Panc1 (cell line): ENCODE results near the gene LRRC9. TPM values are rescaled to one million over a fixed set of nuclear protein-coding genes. Genes with fewer than 3 reads are reported as not detected.
A peak's percentile ranks its signal among the peaks of the same experiment; 100 is the strongest.

Experiments used
- ATAC-seq: fragments of 200-7000 bp; cut with Tn5 transposase; 2 replicates; pipeline ENCODE4 v1.9.1; 2020; ENCODE audit warnings: mild to moderate bottlenecking, moderate library complexity
- BruUV-seq: library from RNA; stranded (reverse); fragments of 400-500 nt; replicated peaks from 2 replicates; lab custom pipeline; 2021; lab: Mats Ljungman, UMichigan
- CTCF ChIA-PET: fragments of 300-600 bp; sonication (Branson Sonifier 250); formaldehyde crosslinking; loops from one replicate; lab custom pipeline; 2022; ENCODE audit warnings: antibody characterized with exemption; lab: Charles Lee
- POLR2A ChIA-PET: fragments of 300-600 bp; sonication (Branson Sonifier 250); formaldehyde crosslinking; loops from one replicate; lab custom pipeline; 2022; ENCODE audit warnings: antibody characterized with exemption; lab: Charles Lee
- DNase-seq: peaks from one replicate; pipeline ENCODE4 v3.0.0-alpha.2; 2010; ENCODE audit warnings: low read depth, low spot score
- H3K27ac ChIP-seq: 2 replicates; pipeline ENCODE4 v1.5.1; 2011; ENCODE audit warnings: mild to moderate bottlenecking, low read length, inconsistent platforms
- H3K27me3 ChIP-seq: fragments of 200-500 bp; sonication (Bioruptor generic); 2 replicates; pipeline ENCODE4 v1.6.0; 2014; ENCODE audit warnings: low read length, inconsistent platforms; ENCODE audit not compliant: control insufficient read depth, insufficient read depth
- H3K36me3 ChIP-seq: fragments of 200-500 bp; sonication (Bioruptor generic); 2 replicates; pipeline ENCODE4 v1.5.1; 2014; ENCODE audit warnings: inconsistent platforms, mild to moderate bottlenecking, low read length, moderate library complexity; ENCODE audit not compliant: control insufficient read depth, insufficient read depth
- H3K4me1 ChIP-seq: 2 replicates; pipeline ENCODE4 v1.5.1; 2011; ENCODE audit warnings: inconsistent platforms, mild to moderate bottlenecking, low read length, moderate library complexity; ENCODE audit not compliant: control insufficient read depth, insufficient read depth
- H3K4me3 ChIP-seq, 2 experiments: 2 replicates each; pipeline ENCODE4 v1.5.1; 2011 to 2012; ENCODE audit warnings: low read depth in 2 of 2, low read length in 2 of 2, mild to moderate bottlenecking in 2 of 2, inconsistent platforms in 1 of 2, moderate library complexity in 1 of 2
- H3K9me3 ChIP-seq: fragments of 200-500 bp; sonication (Bioruptor generic); 2 replicates; pipeline ENCODE4 v1.5.1; 2014; ENCODE audit warnings: low read depth, mild to moderate bottlenecking, inconsistent platforms, low read length, moderate library complexity; ENCODE audit not compliant: control insufficient read depth, insufficient read depth
- POLR2AphosphoS5 ChIP-seq: IDR thresholded peaks from 2 replicates; pipeline ENCODE4 v1.6.1; 2012; ENCODE audit warnings: mild to moderate bottlenecking, low read depth, low read length, moderate library complexity
- SIN3A ChIP-seq: IDR thresholded peaks from 2 replicates; pipeline ENCODE4 v1.6.1; 2012; ENCODE audit warnings: low read depth, mild to moderate bottlenecking, low read length, moderate library complexity, borderline replicate concordance; ENCODE audit not compliant: insufficient read depth
- TCF7L2 ChIP-seq: IDR thresholded peaks from 2 replicates; pipeline ENCODE4 v1.6.1; 2011; ENCODE audit warnings: mild to moderate bottlenecking, low read depth, low read length, inconsistent platforms
- in situ Hi-C: cut with HindIII; loops from 2 replicates; pipeline ENCODE4 v1.10.0; 2016; ENCODE audit warnings: low sequenced_read_pairs, low pct_unique_long_range_greater_than_20kb
- intact Hi-C: fragments of 100-400 bp; cut with micrococcal nuclease; formaldehyde crosslinking; loops from one replicate; pipeline ENCODE4 v1.10.0; 2022; ENCODE audit not compliant: unreplicated experiment
- total RNA-seq: library from RNA; stranded (reverse); gene quantifications from one replicate; pipeline ENCODE4 v1.2.1, GENCODE V29; 2021; ENCODE audit not compliant: unreplicated experiment
- TF ChIP-seq, protein P1 (sequence below), 2 experiments: IDR thresholded peaks; 2 replicates each; pipeline ENCODE4 v1.6.1; 2011 to 2012; ENCODE audit warnings: low read depth in 2 of 2, control low read depth in 1 of 2, low read length in 1 of 2, mild to moderate bottlenecking in 1 of 2, moderate library complexity in 1 of 2; ENCODE audit not compliant: insufficient read depth in 1 of 2
- TF ChIP-seq, protein P2 (sequence below): fragments of 450-650 bp; IDR thresholded peaks from 2 replicates; pipeline ENCODE4 v1.5.1; 2017; ENCODE audit warnings: mild to moderate bottlenecking

Gene LRRC9
- total RNA-seq, 1 experiment from 2014 or later = not detected

- Histone ChIP-seq H3K27ac (peak within 1 kb of the TSS; percentile 90), H3K27me3 (no peaks in the 10 kb centered on the region), H3K4me1 (peaks cover 18% of the 10 kb centered on the region), H3K9me3 (no peaks in the 10 kb centered on the region), H3K4me3 (peak within 1 kb of the TSS; percentile 68 to 92), H3K36me3 (no peaks in the 10 kb centered on the region; the same call in none of the 2 replicates)
- in situ Hi-C loops = no loop called here
- DNase-seq = peak; percentile 93
- ChIA-PET POLR2A (no interaction called here), CTCF (no interaction called here)
- no TSS peak for BruUV-seq
- intact Hi-C loops = loop anchor here (10.0 kb wide), 1 partner anchor 73 kb away; the partner anchor contains the start of gene DHRS7
- ATAC-seq = peak; percentile 98
- TF ChIP-seq SIN3A (peak; percentile 35; the same call in 1 of the 2 replicates), TCF7L2 (peak; percentile 29; the same call in 1 of the 2 replicates), POLR2AphosphoS5 (peak; percentile 85; the same call in 1 of the 2 replicates)
- TF ChIP-seq, protein P1, sequence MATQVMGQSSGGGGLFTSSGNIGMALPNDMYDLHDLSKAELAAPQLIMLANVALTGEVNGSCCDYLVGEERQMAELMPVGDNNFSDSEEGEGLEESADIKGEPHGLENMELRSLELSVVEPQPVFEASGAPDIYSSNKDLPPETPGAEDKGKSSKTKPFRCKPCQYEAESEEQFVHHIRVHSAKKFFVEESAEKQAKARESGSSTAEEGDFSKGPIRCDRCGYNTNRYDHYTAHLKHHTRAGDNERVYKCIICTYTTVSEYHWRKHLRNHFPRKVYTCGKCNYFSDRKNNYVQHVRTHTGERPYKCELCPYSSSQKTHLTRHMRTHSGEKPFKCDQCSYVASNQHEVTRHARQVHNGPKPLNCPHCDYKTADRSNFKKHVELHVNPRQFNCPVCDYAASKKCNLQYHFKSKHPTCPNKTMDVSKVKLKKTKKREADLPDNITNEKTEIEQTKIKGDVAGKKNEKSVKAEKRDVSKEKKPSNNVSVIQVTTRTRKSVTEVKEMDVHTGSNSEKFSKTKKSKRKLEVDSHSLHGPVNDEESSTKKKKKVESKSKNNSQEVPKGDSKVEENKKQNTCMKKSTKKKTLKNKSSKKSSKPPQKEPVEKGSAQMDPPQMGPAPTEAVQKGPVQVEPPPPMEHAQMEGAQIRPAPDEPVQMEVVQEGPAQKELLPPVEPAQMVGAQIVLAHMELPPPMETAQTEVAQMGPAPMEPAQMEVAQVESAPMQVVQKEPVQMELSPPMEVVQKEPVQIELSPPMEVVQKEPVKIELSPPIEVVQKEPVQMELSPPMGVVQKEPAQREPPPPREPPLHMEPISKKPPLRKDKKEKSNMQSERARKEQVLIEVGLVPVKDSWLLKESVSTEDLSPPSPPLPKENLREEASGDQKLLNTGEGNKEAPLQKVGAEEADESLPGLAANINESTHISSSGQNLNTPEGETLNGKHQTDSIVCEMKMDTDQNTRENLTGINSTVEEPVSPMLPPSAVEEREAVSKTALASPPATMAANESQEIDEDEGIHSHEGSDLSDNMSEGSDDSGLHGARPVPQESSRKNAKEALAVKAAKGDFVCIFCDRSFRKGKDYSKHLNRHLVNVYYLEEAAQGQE (IDR thresholded peaks at IDR 0.05; ENCODE audit: insufficient read depth in 1 of 2, low read depth in 2 of 2, low read length in 1 of 2) = no peak
- TF ChIP-seq, protein P2, sequence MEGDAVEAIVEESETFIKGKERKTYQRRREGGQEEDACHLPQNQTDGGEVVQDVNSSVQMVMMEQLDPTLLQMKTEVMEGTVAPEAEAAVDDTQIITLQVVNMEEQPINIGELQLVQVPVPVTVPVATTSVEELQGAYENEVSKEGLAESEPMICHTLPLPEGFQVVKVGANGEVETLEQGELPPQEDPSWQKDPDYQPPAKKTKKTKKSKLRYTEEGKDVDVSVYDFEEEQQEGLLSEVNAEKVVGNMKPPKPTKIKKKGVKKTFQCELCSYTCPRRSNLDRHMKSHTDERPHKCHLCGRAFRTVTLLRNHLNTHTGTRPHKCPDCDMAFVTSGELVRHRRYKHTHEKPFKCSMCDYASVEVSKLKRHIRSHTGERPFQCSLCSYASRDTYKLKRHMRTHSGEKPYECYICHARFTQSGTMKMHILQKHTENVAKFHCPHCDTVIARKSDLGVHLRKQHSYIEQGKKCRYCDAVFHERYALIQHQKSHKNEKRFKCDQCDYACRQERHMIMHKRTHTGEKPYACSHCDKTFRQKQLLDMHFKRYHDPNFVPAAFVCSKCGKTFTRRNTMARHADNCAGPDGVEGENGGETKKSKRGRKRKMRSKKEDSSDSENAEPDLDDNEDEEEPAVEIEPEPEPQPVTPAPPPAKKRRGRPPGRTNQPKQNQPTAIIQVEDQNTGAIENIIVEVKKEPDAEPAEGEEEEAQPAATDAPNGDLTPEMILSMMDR = no peak
These were observed 171.9 kb downstream of the LRRC9 start, which contains the start of gene PCNX4 for GRCh38 chr14:60091550-60092525. PCNX4 (plus strand) TSS chr14:60091923; CDS start chr14:60107639, 15,716 bp downstream.

- Histone ChIP-seq H3K4me3 (peak overlapping the region; percentile 68 to 92), H3K27ac (peak overlapping the region; percentile 90), H3K9me3 (no peaks in the 10 kb centered on the region), H3K27me3 (no peaks in the 10 kb centered on the region), H3K36me3 (no peaks in the 10 kb centered on the region; the same call in none of the 2 replicates), H3K4me1 (peaks cover 18% of the 10 kb centered on the region)
- TF ChIP-seq, protein P1 (IDR thresholded peaks at IDR 0.05; ENCODE audit: insufficient read depth in 1 of 2, low read depth in 2 of 2, low read length in 1 of 2) = no peak
- TF ChIP-seq TCF7L2 = no peak
- TF ChIP-seq SIN3A = no peak
- TF ChIP-seq, protein P2 = no peak
- no peak for TF ChIP-seq POLR2AphosphoS5
- TSS peak; percentile 75 for BruUV-seq
- in situ Hi-C loops = no loop called here
- ChIA-PET CTCF (no interaction called here), POLR2A (no interaction called here)
- ATAC-seq = no peak
- intact Hi-C loops = loop anchor here (10.0 kb wide), 1 partner anchor 72 kb away; the partner anchor contains the start of gene DHRS7
- DNase-seq = no peak
These were observed 172.6 kb downstream of the LRRC9 start for GRCh38 chr14:60092526-60092920.
